LNCaP clone FGC (cell line): ENCODE data around the gene PLAAT1.
A peak's percentile ranks its signal among the peaks of the same experiment; 100 is the strongest.

Source experiments
- DNase-seq: peaks from one replicate; pipeline ENCODE4 v3.0.0-alpha.2; 2011; ENCODE audit warnings: low read depth
- H3K4me3 ChIP-seq: 2 replicates; pipeline ENCODE4 v1.5.1; 2011; ENCODE audit warnings: mild to moderate bottlenecking, low read depth, low read length, control low read depth
- CTCF ChIP-seq: IDR thresholded peaks from 2 replicates; pipeline ENCODE4 v1.5.1; 2012; ENCODE audit warnings: mild to moderate bottlenecking; ENCODE audit not compliant: control insufficient read depth, insufficient read depth; ENCODE audit errors: extremely low read depth

Gene PLAAT1

GRCh38 chr3:193250492-193250891, 9.5 kb downstream of the PLAAT1 start:
- no peak for DNase-seq
- no peak for TF ChIP-seq CTCF
- no peak overlapping the region for H3K4me3 ChIP-seq

GRCh38 chr3:193253986-193254660, 13.1 kb downstream of the PLAAT1 start:
- TF ChIP-seq CTCF = no peak
- DNase-seq = no peak

GRCh38 chr3:193261970-193262369, 20.9 kb downstream of the PLAAT1 start:
- TF ChIP-seq CTCF = no peak
- DNase-seq = no peak
- no peak overlapping the region for H3K4me3 ChIP-seq

More at GRCh38 chr3:193253986-193254660, 13.1 kb downstream of the PLAAT1 start:
- no peak overlapping the region for H3K4me3 ChIP-seq

GRCh38 chr3:193262707-193263106, 21.7 kb downstream of the PLAAT1 start:
- 0 out of 2 replicates have a peak, but pooled peaks have one; percentile 14 for TF ChIP-seq CTCF
- H3K4me3 ChIP-seq = no peak overlapping the region
- DNase-seq = peak; percentile 10

GRCh38 chr3:193269343-193270028, 28.5 kb downstream of the PLAAT1 start:
- TF ChIP-seq CTCF = no peak
- H3K4me3 ChIP-seq = no peak overlapping the region
- DNase-seq = no peak

DNA sequence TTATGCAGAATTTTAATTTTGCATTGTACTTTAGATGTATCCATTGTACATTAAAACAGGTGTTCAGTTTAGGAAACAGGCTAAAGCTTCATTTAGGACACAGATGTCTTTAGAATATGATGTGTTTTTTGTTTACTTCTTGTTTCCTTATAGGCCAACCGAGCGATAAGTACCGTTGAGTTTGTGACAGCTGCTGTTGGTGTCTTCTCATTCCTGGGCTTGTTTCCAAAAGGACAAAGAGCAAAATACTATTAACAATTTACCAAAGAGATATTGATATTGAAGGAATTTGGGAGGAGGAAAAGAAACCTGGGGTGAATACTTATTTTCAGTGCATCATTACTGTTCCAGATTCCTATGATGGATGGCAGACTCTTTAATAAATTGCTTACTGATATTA, 29.4 kb downstream of the PLAAT1 start:
- no peak overlapping the region for H3K4me3 ChIP-seq
- no peak for DNase-seq
- no peak for TF ChIP-seq CTCF
